HL-60/S4 treated with phorbol 12-myristate 13-acetate at 8.2 ng/mL for 4 days and 3 days (cell line): ENCODE data around the gene MAST4.
"Not testable (repeated sequence)": the region's sequence is repeated elsewhere in the genome, so short reads cannot be mapped to it uniquely, and the experiment has no call there.

Experiments used
- in situ Hi-C: fragments of 300-500 bp; cut with MboI; formaldehyde crosslinking; loops from 2 replicates; pipeline ENCODE4 v1.15.0; 2022; ENCODE audit warnings: low sequenced_read_pairs

Gene MAST4

DNA sequence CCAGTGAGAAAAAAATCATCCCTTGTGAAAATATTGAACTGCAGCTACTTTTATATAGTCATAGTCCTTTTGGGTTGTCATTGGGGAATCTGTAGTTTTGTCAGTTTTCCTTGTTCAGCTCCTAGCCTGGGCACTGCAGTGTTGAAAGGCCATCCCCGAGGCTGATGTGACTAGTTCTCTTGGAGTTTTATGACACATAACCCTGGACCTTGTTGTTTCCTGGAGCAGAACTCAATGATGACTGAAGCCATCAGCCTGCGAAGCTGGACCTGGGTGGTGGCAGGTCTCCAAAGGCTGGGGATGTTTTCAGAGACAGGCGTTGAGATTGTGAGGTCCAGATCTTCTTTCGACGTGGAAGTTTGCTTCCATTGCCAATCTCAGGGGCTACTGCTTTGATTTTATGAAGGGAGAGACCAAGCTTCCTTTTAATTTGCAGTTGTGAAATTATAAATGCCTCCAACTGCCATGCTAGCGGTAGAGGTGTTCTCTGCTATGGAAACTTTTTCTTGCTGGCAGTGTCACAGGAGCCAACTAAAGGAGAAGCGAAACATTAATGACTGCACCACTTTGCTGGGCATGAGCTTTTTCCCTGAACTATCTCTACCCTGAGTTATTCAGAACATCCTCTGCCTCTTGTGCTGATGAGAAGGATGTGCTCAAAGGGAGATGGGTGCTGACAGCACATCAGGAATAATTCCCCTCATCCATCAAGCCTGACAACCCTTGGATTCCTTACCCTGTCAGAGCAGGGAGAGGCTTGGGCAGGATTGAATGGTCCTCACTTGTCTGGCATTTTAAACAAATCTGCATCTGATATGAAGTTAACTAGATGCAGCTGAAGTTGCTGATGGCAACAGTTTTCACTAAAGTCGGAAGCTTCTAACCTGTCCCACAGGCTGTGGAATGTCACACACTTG lies 209.6 kb downstream of the MAST4 start:
- in situ Hi-C loops: no loop called here

DNA sequence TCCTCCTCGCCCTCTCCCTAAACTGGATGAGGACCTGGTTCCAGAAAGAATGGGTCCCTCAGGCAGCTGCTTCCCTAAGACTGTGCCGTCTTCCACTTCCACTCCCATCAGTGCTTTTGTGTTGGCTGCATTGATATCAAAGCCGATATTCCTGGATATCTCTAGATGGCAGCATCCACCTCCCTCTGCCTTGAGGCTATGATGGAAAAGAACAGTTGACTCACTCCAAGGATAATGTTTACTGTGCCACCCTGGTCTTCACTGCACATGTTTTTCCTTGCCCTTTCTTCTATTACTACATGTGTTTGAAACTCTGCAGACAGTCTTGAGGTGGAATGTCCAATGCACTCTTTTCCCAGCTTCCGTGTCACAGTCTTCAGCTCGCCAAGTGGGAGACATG lies 211.6 kb downstream of the MAST4 start:
- in situ Hi-C loops: no loop called here

- in situ Hi-C loops: no loop called here
Observed at GRCh38 chr5:66808663-66809062, 212.5 kb downstream of the MAST4 start.

- in situ Hi-C loops: no loop called here
Observed at GRCh38 chr5:66810151-66810550, 214.0 kb downstream of the MAST4 start.

DNA sequence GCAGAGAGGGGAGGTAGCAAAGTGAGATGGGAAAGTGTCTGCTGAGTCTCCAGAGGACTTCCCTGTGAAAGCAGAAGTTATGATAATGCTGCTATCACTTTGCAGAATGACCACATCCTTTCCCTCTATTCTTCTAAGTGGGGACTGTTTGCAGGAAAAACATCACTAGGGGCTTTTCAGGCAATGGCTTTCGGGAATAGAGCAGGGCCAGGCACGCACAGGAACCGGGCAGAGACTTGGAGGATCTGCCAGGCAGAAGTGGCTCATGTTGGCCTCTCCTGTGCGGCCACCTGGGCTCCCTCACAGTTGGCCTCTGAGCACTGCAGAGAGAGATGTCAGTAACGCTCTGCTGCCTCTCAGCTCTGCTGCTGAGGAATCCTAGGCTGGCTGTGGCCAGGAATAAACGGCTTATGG lies 214.7 kb downstream of the MAST4 start:
- in situ Hi-C loops: no loop called here

- in situ Hi-C loops: no loop called here
Observed at GRCh38 chr5:66812291-66812690, 216.1 kb downstream of the MAST4 start.

DNA sequence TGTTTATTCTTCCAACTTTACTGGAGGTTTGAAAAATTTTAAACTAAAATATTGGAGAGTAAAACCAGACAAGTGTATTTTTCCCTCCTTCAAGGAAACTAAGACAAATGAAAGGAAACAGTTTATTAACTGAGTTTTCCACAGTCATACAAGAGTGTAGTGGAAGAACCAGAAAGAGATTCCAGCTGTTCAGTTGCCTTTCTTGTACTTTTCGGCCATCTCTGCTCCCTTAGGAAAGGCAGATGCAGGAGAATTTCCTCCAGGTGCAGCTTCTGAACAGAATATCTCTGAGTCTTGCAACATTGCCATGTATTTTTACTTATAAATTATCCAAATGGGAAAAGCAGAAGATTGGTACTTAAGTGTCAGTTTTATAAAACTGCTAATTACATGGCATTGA lies 217.1 kb downstream of the MAST4 start:
- in situ Hi-C loops: no loop called here

DNA sequence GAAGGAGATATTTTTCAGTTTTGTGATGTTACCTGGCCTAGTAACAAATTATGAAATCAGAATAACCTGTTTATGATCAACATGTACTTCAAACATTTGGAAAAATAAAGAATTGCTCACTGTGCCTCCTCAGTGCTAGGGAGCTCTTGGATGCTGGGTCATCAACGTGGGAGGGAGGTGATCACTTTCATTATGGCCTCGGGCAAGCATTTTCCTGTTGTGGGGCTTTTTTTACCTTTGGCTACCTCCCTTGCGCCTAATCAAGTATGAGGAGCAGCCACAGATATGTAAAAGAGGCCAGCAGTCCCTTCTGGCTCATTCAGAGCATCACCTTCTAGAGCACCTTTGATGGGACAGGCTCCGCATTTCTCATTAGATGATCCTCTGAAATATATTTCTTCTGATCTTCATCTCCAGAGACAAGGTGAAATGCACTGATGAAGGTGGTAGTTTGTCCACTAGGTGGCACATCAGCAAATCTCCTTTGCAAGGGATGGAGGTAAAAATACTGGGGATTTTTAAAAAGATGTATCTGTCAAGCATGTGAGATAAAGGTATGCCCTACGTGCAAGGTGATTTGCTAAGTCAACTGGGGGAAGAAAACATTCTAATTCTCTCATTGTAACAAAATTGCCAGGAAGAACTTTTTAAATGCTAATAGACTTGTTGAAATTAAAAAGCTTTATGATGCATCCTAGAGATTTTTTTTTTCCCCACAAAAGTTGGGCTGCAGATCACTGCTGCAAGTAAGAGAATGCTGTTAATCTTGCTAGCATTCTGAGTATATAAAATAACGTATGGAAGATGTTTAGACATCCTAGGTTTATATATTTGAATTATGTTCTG lies 218.2 kb downstream of the MAST4 start:
- in situ Hi-C loops: no loop called here

DNA sequence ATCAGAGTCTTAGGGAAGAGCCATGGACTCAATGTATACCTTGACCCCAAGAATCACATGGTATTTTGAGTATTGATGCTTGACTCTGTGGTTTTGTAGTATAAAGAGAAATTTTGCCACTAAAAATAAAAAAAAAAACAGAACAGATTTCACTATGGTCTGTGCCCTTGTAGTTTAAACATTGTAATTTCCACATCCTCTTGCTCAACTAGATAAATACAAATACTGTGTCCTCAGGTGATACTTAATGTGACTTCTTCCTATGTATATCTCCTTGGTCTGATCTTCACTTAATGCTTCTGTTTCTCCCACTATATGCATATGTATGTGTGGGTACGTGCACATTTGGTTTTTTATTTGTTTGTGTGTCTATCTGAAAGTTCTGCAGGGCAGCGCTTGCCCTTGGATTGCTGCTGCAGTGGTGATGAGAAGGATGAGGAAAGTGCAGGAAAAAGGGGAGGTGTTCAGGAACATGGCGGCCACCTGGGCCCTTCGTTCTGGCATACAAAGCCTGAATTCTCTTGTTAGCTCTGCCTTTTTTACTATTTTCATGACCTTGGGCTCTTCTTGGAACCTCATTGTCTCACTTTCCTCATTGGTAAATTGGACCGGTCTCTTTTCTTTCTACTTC lies 222.2 kb downstream of the MAST4 start:
- in situ Hi-C loops: no loop called here

DNA sequence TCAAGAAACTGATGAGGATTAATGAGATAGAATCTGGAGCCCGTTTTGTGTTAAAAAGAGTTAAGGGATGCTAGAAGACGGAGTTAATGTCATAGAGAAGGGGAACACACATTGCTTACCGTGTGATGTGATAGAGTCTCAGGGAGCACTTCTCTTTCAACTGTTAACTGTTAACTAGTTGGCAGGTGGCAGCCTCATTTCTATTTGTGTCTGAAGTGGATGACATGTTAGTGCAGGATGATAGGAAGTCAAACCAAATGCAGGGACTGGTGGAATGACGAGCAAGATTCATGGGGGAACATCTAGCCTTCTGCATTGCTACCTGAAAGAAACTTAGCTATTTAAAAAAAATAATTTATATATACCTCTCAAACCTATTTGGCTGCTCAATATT lies 222.7 kb downstream of the MAST4 start:
- in situ Hi-C loops: no loop called here

- in situ Hi-C loops: no loop called here
Observed at GRCh38 chr5:66820630-66821207, 224.5 kb downstream of the MAST4 start.

DNA sequence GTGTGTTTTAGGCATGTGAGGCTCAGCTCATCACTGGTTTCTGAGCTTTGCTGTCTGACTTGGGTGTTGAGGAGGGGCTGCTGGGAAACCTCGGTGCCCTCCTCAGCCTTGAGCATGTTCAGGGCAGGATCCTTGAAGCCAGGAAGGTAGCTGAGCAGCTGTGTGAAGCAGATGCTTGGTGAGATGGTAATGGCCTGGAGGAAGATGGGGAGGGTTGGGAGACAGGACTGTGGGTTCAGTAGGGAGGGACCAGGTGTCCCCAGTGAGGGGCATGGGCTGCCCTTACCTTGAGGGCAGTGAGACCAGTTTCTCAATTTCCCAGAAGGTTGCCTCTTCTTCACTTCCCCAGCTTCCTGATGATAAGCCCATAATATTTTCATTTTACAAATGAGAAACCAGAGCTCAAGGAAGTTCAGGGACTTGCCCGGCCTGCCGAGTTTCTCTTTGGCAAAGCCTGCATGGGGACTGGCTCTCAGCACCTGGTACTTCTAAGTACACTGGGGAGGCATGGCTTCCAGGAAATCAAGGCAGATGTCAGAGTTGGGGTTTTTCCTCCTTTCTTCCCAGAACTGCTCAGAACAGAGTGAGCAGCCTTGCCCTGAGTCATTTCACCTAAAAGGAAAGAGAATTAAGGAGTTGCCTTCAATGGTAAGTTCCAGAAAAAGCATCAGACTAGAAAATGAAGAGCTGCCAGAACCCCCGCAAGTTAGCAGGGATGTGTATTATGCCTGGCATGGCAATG lies 225.7 kb downstream of the MAST4 start:
- in situ Hi-C loops: no loop called here

DNA sequence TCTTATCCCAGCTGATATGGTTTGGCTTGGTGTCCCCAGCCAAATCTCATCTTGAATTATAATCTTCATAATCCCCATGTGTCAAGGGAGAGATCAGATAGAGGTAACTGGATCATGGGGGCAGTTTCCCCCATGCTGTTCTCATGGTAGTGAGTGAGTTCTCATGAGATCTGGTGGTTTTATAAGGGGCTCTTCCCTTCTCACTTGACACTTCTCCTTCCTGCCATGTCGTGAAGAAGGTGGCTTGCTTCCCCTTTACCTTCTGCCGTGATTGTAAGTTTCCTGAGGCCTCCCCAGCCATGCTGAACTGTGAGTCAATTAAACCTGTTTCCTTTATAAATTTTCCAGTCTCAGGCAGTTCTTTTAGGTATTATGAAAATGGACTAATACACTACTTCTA lies 226.7 kb downstream of the MAST4 start:
- in situ Hi-C loops: not testable (repeated sequence)

DNA sequence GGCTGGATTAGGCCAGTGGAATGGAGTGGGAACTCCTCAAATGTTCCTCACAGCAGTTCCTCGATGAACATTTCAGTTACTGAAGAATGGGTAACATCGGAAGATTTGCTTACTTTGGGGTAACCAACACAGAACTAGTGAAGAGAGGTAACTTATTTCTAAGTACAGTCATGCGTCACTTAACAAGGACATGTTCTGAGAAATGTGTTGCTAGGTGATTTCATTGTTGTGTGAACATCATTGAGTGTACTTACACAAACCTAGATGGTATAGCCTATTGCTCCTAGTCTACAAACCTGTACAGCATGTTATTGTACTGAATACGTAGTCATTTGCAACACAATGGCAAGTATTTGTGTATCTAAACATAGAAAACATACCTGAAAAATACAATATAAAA lies 228.3 kb downstream of the MAST4 start:
- in situ Hi-C loops: no loop called here

- in situ Hi-C loops: no loop called here
Observed at GRCh38 chr5:66826263-66826662, 230.1 kb downstream of the MAST4 start.

DNA sequence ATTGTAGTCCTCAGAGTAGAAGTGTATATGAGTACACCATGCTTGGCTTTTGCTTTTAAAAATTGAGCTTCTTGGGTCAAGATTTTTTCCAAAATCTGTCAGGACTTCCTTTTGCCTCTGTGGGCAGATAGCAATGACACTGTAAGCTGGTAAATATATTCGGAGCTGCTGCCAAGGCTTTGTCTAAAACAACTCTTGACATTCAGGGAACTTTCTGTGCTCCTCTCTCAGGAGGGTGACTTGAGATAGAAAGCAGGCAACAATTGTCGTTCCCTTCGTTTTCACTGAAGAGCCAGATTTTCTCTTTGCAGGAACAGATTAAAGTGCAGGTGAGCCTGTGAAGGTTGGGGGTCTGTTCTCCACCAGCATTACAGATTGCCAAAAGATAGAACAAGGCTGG lies 230.5 kb downstream of the MAST4 start:
- in situ Hi-C loops: no loop called here

- in situ Hi-C loops: no loop called here
Observed at GRCh38 chr5:66828046-66828547, 231.9 kb downstream of the MAST4 start.

- in situ Hi-C loops: no loop called here
Observed at GRCh38 chr5:66828548-66829357, 232.6 kb downstream of the MAST4 start.

DNA sequence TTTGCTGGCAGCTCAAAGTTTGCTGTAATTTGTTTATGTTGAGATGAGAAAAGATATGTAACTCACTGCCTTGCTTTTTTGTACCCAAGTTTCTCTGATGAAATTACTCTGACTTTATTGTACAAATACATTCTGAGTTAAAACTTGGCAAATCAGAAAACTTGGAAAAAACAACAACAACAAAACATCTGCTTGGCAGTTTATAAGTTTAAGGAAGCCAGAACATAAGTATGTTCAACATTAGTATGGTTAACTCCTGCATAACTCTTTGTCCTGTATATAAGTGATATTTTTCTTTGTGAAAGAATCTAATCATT lies 233.1 kb downstream of the MAST4 start:
- in situ Hi-C loops: no loop called here

DNA sequence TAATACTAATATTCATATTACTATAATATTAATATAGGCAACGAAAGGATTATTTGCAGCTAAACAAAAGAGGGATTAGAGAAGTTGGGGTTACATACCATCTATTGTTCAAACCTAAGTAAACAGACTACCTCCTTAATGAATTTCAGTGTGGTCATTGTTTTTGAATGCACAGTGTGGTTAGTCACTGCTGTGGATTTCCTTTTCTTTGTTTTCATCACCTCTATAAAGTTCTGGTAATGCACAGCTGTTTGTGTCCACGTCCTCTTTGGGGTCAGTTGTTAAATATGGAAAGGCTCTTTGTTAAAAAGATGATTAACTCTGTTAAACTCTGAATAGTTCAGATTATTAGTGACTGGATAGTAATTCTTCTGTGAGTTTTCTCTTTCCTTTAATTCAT lies 233.6 kb downstream of the MAST4 start:
- in situ Hi-C loops: no loop called here
